Activated naive CD4-positive, alpha-beta T cell treated with anti-CD3 and anti-CD28 coated beads, Interleukin-2, amount 50 U/mL, for 24 hours (primary cell): Measurements from ENCODE around the gene TDRD6.

ENCODE experiments used
- H3K27ac Mint-ChIP-seq: one replicate; pipeline ENCODE4 v1.8.0; 2021; ENCODE audit warnings: mild to moderate bottlenecking, mixed read lengths
- H3K27me3 Mint-ChIP-seq: one replicate; pipeline ENCODE4 v1.8.0; 2021; ENCODE audit warnings: mixed read lengths
- H3K36me3 Mint-ChIP-seq: one replicate; pipeline ENCODE4 v1.8.0; 2021; ENCODE audit warnings: mixed read lengths
- H3K4me1 Mint-ChIP-seq: one replicate; pipeline ENCODE4 v1.8.0; 2021; ENCODE audit warnings: mixed read lengths
- H3K4me3 Mint-ChIP-seq: one replicate; pipeline ENCODE4 v1.8.0; 2021; ENCODE audit warnings: mild to moderate bottlenecking, mixed read lengths
- H3K9me3 Mint-ChIP-seq: one replicate; pipeline ENCODE4 v1.8.0; 2021; ENCODE audit warnings: mixed read lengths

TDRD6 gene

DNA sequence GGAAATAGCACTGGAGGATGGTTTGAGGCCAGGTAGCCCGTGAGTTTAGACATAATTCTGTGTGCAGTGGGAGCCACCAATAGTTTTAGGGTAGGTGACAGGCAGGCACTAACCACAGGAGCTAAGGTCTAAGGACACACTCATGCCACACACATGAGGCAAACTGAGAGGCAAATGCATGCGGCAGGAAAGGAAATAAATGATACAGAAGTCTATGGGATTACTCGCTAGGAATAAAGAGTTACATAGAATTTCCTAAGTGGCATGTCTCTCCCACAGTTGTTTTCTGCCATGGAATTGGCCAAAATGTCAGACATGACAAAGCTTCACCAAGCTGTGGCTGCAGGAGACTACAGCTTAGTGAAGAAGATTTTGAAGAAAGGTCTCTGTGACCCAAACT lies 64.0 kb downstream of the TDRD6 start:
- Mint-ChIP-seq H3K27ac (no peak overlapping the region), H3K36me3 (no peaks in the 10 kb centered on the region), H3K4me3 (no peak overlapping the region), H3K27me3 (peaks cover 3% of the 10 kb centered on the region), H3K4me1 (no peaks in the 10 kb centered on the region), H3K9me3 (no peaks in the 10 kb centered on the region)
